Neural progenitor cell (in vitro differentiated cells): ENCODE data around the gene SCUBE3. TPM values are rescaled to one million over a fixed set of nuclear protein-coding genes. Genes with fewer than 3 reads are reported as not detected.

Source experiments
- DNase-seq: peaks from one replicate; pipeline ENCODE4 v3.0.0-alpha.2; 2016; ENCODE audit warnings: low spot score
- H2AFZ ChIP-seq: fragments of 200-600 bp; sonication (generic); replicated peaks from 2 replicates; pipeline ENCODE4 v1.6.1; 2016; ENCODE audit warnings: antibody characterized with exemption
- H3F3A ChIP-seq: fragments of 200-600 bp; sonication (generic); 2 replicates; pipeline ENCODE4 v1.6.1; 2016; ENCODE audit warnings: antibody characterized with exemption, low read depth
- H3K27ac ChIP-seq: fragments of 200-600 bp; sonication (generic); 2 replicates; pipeline ENCODE4 v1.5.1; 2016; ENCODE audit warnings: mild to moderate bottlenecking
- H3K27me3 ChIP-seq: fragments of 200-600 bp; sonication (generic); 2 replicates; pipeline ENCODE4 v1.6.1; 2016; ENCODE audit warnings: mild to moderate bottlenecking, moderate library complexity
- H3K36me3 ChIP-seq: fragments of 200-600 bp; sonication (generic); 2 replicates; pipeline ENCODE4 v1.5.1; 2016
- H3K4me1 ChIP-seq: fragments of 200-600 bp; sonication (generic); 2 replicates; pipeline ENCODE4 v1.6.1; 2016; ENCODE audit warnings: mixed run types
- H3K4me2 ChIP-seq: fragments of 200-600 bp; sonication (generic); 2 replicates; pipeline ENCODE4 v1.6.1; 2016
- H3K4me3 ChIP-seq: fragments of 200-600 bp; sonication (generic); 2 replicates; pipeline ENCODE4 v1.5.1; 2016
- H3K79me2 ChIP-seq: fragments of 200-600 bp; sonication (generic); 2 replicates; pipeline ENCODE4 v1.6.1; 2016; ENCODE audit warnings: low read depth
- H3K9ac ChIP-seq: fragments of 200-600 bp; sonication (generic); 2 replicates; pipeline ENCODE4 v1.6.1; 2016
- H3K9me3 ChIP-seq: fragments of 200-600 bp; sonication (generic); 2 replicates; pipeline ENCODE4 v1.5.1; 2016; ENCODE audit warnings: low read depth
- H4K20me1 ChIP-seq: fragments of 200-600 bp; sonication (generic); 2 replicates; pipeline ENCODE4 v1.6.1; 2016; ENCODE audit warnings: low read depth
- H3K27ac Mint-ChIP-seq: 3 replicates; pipeline ENCODE4 v1.8.0; 2021; ENCODE audit warnings: mixed read lengths
- H3K27me3 Mint-ChIP-seq: 2 replicates; pipeline ENCODE4 v1.8.0; 2022; ENCODE audit warnings: low read depth, mild to moderate bottlenecking, inconsistent platforms, moderate library complexity, mixed read lengths; ENCODE audit not compliant: insufficient read depth
- H3K36me3 Mint-ChIP-seq: 3 replicates; pipeline ENCODE4 v1.8.0; 2021; ENCODE audit warnings: mixed read lengths
- H3K4me1 Mint-ChIP-seq: 3 replicates; pipeline ENCODE4 v1.8.0; 2021; ENCODE audit warnings: mixed read lengths
- H3K4me3 Mint-ChIP-seq: 3 replicates; pipeline ENCODE4 v1.8.0; 2021; ENCODE audit warnings: mild to moderate bottlenecking, moderate library complexity, mixed read lengths
- H3K9me3 Mint-ChIP-seq: 3 replicates; pipeline ENCODE4 v1.8.0; 2020; ENCODE audit warnings: mixed read lengths
- EZH2 ChIP-seq: fragments of 200-600 bp; sonication (generic); IDR thresholded peaks from 2 replicates; pipeline ENCODE4 v1.6.1; 2017; ENCODE audit warnings: antibody characterized with exemption, mild to moderate bottlenecking, moderate library complexity
- EZH2phosphoT487 ChIP-seq: fragments of 200-600 bp; sonication (generic); IDR thresholded peaks from 2 replicates; pipeline ENCODE4 v1.6.1; 2017; ENCODE audit warnings: antibody characterized with exemption
- total RNA-seq: library from RNA; depleted of rRNA; stranded (reverse); fragments of >200 nt; gene quantifications from 2 replicates; pipeline ENCODE4 v1.2.3, GENCODE V29; 2015; ENCODE audit warnings: low replicate concordance
- TF ChIP-seq, protein P1 (sequence below): fragments of 200-600 bp; sonication (generic); IDR thresholded peaks from 2 replicates; pipeline ENCODE4 v1.5.1; 2017; ENCODE audit warnings: antibody characterized with exemption, mild to moderate bottlenecking

Gene SCUBE3
- total RNA-seq, 1 donor from 2014 or later = 11.4 TPM

DNA sequence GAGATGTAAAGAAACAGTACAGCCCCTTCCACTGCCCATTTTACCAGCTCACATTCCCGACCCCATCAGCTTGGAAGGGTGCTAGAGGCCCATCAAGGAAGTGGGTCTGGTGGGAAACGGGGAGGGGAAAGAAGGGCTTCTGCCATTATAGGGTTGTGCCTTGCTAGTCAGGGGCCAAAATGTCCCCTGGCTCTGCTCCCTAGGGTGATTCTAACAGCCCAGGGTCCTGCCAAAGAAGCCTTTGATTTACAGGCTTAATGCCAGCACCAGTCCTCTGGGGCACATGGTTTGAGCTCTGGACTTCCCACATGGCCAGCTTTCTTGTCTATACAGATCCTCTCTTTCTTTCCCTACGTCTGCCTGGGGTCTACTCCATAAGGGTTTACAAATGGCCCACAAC lies 35.2 kb downstream of the SCUBE3 start:
- Histone ChIP-seq H3K9ac (no peak overlapping the region), H3K4me3 (no peak overlapping the region), H3K27me3 (no peaks in the 10 kb centered on the region), H3F3A (peaks cover 5% of the 10 kb centered on the region), H3K9me3 (no peaks in the 10 kb centered on the region), H4K20me1 (peaks cover 54% of the 10 kb centered on the region), H3K4me2 (no peak overlapping the region), H3K79me2 (peaks cover 6% of the 10 kb centered on the region), H3K27ac (no peak overlapping the region), H3K4me1 (peaks cover 5% of the 10 kb centered on the region), H2AFZ (no peak overlapping the region), H3K36me3 (no peaks in the 10 kb centered on the region)
- H3K27ac Mint-ChIP-seq = peak overlapping the region; percentile 86
- peaks cover 2% of the 10 kb centered on the region for H3K27me3 Mint-ChIP-seq
- H3K36me3 Mint-ChIP-seq = peaks cover 34% of the 10 kb centered on the region
- TF ChIP-seq, protein P1, sequence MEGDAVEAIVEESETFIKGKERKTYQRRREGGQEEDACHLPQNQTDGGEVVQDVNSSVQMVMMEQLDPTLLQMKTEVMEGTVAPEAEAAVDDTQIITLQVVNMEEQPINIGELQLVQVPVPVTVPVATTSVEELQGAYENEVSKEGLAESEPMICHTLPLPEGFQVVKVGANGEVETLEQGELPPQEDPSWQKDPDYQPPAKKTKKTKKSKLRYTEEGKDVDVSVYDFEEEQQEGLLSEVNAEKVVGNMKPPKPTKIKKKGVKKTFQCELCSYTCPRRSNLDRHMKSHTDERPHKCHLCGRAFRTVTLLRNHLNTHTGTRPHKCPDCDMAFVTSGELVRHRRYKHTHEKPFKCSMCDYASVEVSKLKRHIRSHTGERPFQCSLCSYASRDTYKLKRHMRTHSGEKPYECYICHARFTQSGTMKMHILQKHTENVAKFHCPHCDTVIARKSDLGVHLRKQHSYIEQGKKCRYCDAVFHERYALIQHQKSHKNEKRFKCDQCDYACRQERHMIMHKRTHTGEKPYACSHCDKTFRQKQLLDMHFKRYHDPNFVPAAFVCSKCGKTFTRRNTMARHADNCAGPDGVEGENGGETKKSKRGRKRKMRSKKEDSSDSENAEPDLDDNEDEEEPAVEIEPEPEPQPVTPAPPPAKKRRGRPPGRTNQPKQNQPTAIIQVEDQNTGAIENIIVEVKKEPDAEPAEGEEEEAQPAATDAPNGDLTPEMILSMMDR = no peak
- no peak for TF ChIP-seq EZH2
- no peak for TF ChIP-seq EZH2phosphoT487
- DNase-seq = no peak
- H3K4me1 Mint-ChIP-seq = peaks cover 7% of the 10 kb centered on the region
- peak overlapping the region; percentile 22 for H3K4me3 Mint-ChIP-seq
- no peaks in the 10 kb centered on the region for H3K9me3 Mint-ChIP-seq

DNA sequence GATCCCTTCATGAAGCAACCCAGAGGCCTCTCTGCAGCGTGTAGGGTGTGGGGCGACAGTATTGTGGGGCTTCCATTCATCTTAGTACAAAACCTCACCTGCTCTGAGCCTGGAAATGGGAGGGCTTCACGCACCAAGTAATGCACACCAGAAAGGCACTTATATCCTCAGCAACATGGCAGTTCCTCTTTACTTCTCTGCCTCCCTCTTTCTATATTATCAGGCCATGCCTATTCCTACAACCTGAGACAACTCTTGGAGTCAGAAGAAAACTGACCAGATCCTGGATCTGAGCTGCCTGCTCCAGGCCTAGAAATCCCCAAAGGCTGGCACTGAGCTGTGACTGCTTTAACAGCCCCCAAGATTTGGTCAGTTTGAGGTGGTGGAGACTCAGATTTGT lies 38.2 kb downstream of the SCUBE3 start:
- H3K27me3 ChIP-seq = no peaks in the 10 kb centered on the region
- H3K36me3 ChIP-seq = no peaks in the 10 kb centered on the region
- no peak overlapping the region for H3K9ac ChIP-seq
- no peak overlapping the region for H3K4me2 ChIP-seq
- no peak overlapping the region for H3K27ac Mint-ChIP-seq
- TF ChIP-seq EZH2 (no peak), EZH2phosphoT487 (no peak)
- TF ChIP-seq, protein P1 = no peak
- H3K4me3 Mint-ChIP-seq = no peak overlapping the region
- no peaks in the 10 kb centered on the region for H3K9me3 Mint-ChIP-seq
- H3K27me3 Mint-ChIP-seq = no peaks in the 10 kb centered on the region
- peaks cover 5% of the 10 kb centered on the region for H3K4me1 ChIP-seq
- H3K4me3 ChIP-seq = no peak overlapping the region
- no peak overlapping the region for H2AFZ ChIP-seq
- no peaks in the 10 kb centered on the region for H3K9me3 ChIP-seq
- DNase-seq = no peak
- H4K20me1 ChIP-seq = peaks cover 35% of the 10 kb centered on the region
- H3K36me3 Mint-ChIP-seq = peaks cover 14% of the 10 kb centered on the region
- peaks cover 5% of the 10 kb centered on the region for H3F3A ChIP-seq
- H3K27ac ChIP-seq = no peak overlapping the region
- peaks cover 9% of the 10 kb centered on the region for H3K4me1 Mint-ChIP-seq
- peaks cover 23% of the 10 kb centered on the region for H3K79me2 ChIP-seq

DNA sequence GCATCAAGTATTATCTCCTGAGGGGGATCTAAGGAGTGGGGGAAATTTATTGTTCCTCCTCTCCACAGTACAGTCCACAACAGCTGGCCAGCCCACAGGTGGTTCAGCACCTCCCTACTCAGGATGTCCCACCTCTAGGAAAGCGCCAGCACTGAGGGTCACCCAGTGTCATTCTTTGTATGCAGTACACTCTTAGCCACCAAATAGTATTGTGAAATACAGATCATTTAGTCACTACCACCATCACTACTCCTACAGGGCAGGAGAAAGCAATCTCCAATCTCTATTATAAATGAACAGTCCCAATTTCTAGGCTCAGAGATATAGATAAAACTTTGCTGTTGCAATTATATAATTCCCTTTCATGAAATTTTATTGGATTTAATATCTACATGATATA lies 39.5 kb downstream of the SCUBE3 start:
- H3K79me2 ChIP-seq = peaks cover 36% of the 10 kb centered on the region
- H2AFZ ChIP-seq = no peak overlapping the region
- H3K36me3 ChIP-seq = no peaks in the 10 kb centered on the region
- no peak overlapping the region for H3K9ac ChIP-seq
- H3K4me1 ChIP-seq = peaks cover 10% of the 10 kb centered on the region
- no peaks in the 10 kb centered on the region for H3K9me3 ChIP-seq
- TF ChIP-seq EZH2phosphoT487 (no peak), EZH2 (no peak)
- TF ChIP-seq, protein P1 = no peak
- no peak overlapping the region for H3K27ac Mint-ChIP-seq
- peaks cover 9% of the 10 kb centered on the region for H3F3A ChIP-seq
- no peak overlapping the region for H3K4me2 ChIP-seq
- H3K36me3 Mint-ChIP-seq = peaks cover 17% of the 10 kb centered on the region
- no peak overlapping the region for H3K4me3 ChIP-seq
- no peaks in the 10 kb centered on the region for H3K27me3 Mint-ChIP-seq
- H3K9me3 Mint-ChIP-seq = no peaks in the 10 kb centered on the region
- H3K4me1 Mint-ChIP-seq = peaks cover 15% of the 10 kb centered on the region
- H3K27ac ChIP-seq = no peak overlapping the region
- H3K27me3 ChIP-seq = no peaks in the 10 kb centered on the region
- no peak overlapping the region for H3K4me3 Mint-ChIP-seq
- no peak for DNase-seq
- peaks cover 35% of the 10 kb centered on the region for H4K20me1 ChIP-seq
